ENCODE measurements around the gene AP3S1.
"Not testable (repeated sequence)": the region's sequence is repeated elsewhere in the genome, so short reads cannot be mapped to it uniquely, and the experiment has no call there.

The AP3S1 gene

DNA sequence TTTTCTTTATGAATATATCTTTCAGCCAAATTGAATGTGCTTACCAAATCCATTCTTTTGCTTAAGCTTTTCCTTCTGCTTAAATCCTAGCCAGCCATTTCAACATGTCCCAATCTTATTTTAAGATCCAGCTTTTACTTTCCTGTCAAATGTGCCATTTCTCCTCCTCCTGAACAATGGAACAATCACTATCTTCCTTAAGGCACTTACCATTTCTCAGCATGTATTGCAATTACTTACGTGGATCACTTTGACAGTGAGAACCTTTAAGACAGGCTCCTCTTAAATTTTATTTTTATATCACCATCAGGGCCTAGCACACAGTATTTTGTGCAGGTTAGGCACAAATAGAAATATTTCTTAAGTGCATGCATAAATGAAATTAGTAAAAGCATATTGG lies 20.9 kb upstream of the AP3S1 start:
- no peak overlapping the region for H3K4me3 ChIP-seq (ENCODE audit: low read length)
- DNase-seq (ENCODE audit: low read depth): no peak
- TF ChIP-seq, protein P1, sequence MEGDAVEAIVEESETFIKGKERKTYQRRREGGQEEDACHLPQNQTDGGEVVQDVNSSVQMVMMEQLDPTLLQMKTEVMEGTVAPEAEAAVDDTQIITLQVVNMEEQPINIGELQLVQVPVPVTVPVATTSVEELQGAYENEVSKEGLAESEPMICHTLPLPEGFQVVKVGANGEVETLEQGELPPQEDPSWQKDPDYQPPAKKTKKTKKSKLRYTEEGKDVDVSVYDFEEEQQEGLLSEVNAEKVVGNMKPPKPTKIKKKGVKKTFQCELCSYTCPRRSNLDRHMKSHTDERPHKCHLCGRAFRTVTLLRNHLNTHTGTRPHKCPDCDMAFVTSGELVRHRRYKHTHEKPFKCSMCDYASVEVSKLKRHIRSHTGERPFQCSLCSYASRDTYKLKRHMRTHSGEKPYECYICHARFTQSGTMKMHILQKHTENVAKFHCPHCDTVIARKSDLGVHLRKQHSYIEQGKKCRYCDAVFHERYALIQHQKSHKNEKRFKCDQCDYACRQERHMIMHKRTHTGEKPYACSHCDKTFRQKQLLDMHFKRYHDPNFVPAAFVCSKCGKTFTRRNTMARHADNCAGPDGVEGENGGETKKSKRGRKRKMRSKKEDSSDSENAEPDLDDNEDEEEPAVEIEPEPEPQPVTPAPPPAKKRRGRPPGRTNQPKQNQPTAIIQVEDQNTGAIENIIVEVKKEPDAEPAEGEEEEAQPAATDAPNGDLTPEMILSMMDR (conservative IDR thresholded peaks at IDR 0.05; ENCODE audit: low read depth, low read length): no peak

DNA sequence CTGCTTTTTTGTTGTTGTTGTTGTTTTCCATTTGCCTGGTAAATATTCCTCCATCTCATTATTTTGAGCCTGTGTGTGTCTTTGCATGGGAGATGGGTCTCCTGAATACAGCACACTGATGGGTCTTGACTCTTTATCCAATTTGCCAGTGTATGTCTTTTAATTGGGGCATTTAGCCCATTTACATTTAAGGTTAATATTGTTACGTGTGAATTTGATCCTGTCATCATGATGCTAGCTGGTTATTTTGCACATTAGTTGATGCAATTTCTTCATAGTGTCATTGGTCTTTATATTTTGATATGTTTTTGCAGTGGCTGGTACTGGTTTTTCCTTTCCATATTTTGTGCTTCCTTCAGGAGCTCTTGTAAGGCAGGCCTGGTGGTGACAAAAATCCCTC lies 16.8 kb upstream of the AP3S1 start:
- not testable (repeated sequence) for DNase-seq (ENCODE audit: low read depth); H3K4me3 ChIP-seq (ENCODE audit: low read length)

DNA sequence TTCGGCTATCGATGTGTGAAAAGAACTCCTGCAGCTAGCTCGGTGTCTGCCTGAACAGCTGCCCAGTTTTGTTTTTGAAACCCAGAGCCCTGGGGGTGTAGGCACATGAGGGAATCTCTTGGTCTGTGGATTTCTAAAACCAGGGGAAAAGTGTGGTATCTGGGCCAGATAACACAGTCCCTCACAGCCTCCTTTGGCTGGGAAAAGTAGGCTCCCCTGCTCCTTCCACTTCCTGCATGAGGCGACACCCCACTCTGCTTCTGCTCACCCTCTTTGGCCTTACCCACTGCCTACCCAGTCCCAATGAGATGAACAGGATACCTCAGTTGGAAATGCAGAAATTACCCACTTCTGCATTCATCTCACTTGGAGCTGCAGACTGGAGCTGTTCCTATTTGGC lies 15.8 kb upstream of the AP3S1 start:
- DNase-seq (ENCODE audit: low read depth): no peak
- H3K4me3 ChIP-seq (ENCODE audit: low read length): no peak overlapping the region
- TF ChIP-seq, protein P1 (conservative IDR thresholded peaks at IDR 0.05; ENCODE audit: low read depth, low read length): no peak

DNA sequence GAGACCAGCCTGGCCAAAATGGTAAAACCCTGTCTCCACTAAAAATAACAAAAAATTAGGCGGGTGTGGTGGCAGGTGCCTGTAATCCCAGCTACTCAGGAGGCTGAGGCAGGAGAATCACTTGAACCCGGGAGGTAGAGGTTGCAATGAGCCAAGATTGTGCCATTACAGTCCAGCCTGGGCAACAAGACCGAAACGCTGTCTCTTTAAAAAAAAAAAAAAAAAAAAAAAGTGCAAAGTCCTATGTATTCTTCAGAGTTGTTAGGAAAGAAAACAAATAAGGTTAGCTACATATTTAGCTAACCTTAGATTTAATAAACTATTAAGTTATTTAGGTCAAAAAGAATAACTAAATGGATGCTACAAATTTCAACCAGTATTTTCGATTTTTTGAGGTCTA lies 11.8 kb upstream of the AP3S1 start:
- DNase-seq (ENCODE audit: low read depth): no peak
- no peak overlapping the region for H3K4me3 ChIP-seq (ENCODE audit: low read length)
- TF ChIP-seq, protein P1 (conservative IDR thresholded peaks at IDR 0.05; ENCODE audit: low read depth, low read length): no peak

DNA sequence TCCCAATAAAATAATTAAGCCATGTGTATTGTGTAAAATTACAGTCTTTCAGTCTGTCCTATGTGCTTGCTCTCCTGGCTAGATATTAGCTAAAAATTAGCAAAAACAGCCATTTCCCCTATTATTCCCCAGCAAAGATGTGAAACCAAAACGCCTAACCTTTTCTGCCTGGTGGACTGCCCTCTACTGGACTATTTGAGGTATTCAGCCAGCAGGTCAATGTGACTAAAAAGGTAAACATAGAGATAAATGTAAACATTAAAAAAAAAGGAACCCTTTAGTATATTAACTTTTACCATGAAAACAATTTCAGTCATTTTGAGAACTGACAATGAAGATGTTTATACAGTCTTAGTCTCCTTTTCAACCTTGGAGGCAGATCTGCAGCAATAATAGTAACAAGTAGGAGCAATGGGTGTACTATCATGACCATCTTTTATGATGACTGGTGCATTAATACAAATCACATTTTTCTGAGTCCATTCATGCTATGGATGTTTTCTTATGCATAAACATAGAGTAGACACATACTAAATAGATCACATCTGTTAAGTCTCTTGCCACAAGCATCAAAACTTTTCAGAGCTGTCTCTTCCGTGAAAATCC lies 10.5 kb upstream of the AP3S1 start:
- DNase-seq (ENCODE audit: low read depth): no peak
- no peak overlapping the region for H3K4me3 ChIP-seq (ENCODE audit: low read length)
- TF ChIP-seq, protein P1 (conservative IDR thresholded peaks at IDR 0.05; ENCODE audit: low read depth, low read length): peak; percentile 87

DNA sequence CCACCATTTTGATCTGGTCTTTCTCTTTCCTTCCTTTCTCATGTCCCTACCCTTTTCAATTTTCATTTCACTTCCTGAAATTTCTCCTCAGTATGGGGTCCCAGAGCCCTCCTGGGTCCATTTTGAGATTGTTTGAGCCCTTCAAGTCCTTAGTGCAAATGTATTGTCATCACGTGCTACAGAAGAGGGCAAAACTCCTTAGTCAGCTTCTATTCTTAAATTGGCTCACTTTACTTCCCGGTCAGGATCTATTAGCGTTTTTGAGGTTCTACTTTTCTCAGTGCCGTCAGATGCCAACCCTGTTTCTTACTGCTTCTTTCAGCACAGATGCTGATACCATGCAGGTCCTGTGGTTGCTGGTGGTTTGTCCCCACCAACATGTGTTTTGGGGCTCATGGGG lies 6.3 kb upstream of the AP3S1 start:
- TF ChIP-seq, protein P1 (conservative IDR thresholded peaks at IDR 0.05; ENCODE audit: low read depth, low read length): no peak
- DNase-seq (ENCODE audit: low read depth): no peak

DNA sequence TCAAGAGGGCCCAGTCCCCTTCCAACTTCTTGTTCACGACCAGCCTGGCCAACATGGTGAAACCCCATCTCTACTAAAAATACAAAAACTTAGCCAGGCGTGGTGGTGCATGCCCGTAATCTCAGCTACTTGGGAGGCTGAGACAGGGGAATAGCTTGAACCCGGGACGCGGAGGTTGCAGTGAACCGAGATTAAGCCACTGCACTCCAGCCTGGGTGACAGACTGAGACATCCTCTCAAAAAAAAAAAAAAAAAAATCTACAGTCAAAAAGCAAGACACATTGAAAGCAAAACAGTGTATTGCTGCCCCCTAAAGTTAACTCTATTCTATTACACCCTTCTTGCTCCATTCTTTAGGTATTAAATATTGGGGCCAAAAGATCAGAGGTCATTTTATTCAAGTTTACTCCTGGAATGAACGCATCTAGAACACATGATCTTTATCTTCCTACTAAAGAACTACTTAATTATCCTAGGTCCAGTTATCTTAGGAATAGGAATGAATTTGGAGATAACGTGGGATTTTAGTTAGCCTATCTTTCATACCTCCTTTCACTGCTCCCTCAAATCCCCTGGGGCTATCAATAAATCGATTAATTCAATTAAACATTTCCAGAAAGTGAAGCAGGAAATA lies 2.7 kb upstream of the AP3S1 start:
- DNase-seq (ENCODE audit: low read depth): no peak
- H3K4me3 ChIP-seq (ENCODE audit: low read length): no peak overlapping the region
- TF ChIP-seq, protein P1 (conservative IDR thresholded peaks at IDR 0.05; ENCODE audit: low read depth, low read length): peak; percentile 59

More for the DNA sequence above, 6.3 kb upstream of the AP3S1 start:
- H3K4me3 ChIP-seq (ENCODE audit: low read length): no peak overlapping the region
